Naive thymus-derived CD4-positive, alpha-beta T cell (primary cell): Measurements from ENCODE around the gene PUSL1. TPM values are rescaled to one million over a fixed set of nuclear protein-coding genes. Genes with fewer than 3 reads are reported as not detected.

Experiments used
- ATAC-seq: fragments of 150-1000 bp; cut with Tn5 transposase; 2 replicates; pipeline ENCODE4 v1.10.0; 2021; ENCODE audit warnings: mild to moderate bottlenecking, moderate library complexity
- CTCF ChIA-PET: fragments of 350-600 bp; sonication (Branson Sonifier 250); formaldehyde crosslinking; loops from one replicate; lab custom pipeline; 2021; ENCODE audit warnings: antibody characterized with exemption; lab: Charles Lee
- POLR2A ChIA-PET: fragments of 350-600 bp; sonication (Branson Sonifier 250); formaldehyde crosslinking; loops from one replicate; lab custom pipeline; 2021; ENCODE audit warnings: antibody characterized with exemption, inconsistent platforms; lab: Charles Lee
- DNase-seq, 9 donors: peaks; one replicate each; pipeline versions ENCODE4 v3.0.0 to v3.0.0-alpha.2; 2020 to 2022; ENCODE audit warnings: mixed read lengths in 1 of 9
- H3K27ac ChIP-seq: one replicate; pipeline ENCODE4 v1.7.0; 2013; ENCODE audit warnings: mild to moderate bottlenecking, low read depth, low read length, moderate library complexity
- H3K27me3 ChIP-seq, 2 donors: one replicate each; pipeline ENCODE4 v1.7.0; 2013; ENCODE audit warnings: low read length in 2 of 2, mild to moderate bottlenecking in 2 of 2, moderate library complexity in 2 of 2; ENCODE audit not compliant: control insufficient read depth in 2 of 2, insufficient read depth in 2 of 2
- H3K36me3 ChIP-seq, 3 experiments: 1 replicate in 2 of 3; 2 replicates in 1 of 3; pipeline ENCODE4 v1.7.0; 2013; ENCODE audit warnings: low read length in 3 of 3, mild to moderate bottlenecking in 3 of 3, moderate library complexity in 1 of 3; ENCODE audit not compliant: insufficient read depth in 3 of 3, control insufficient read depth in 2 of 3
- H3K4me1 ChIP-seq, 2 donors: one replicate each; pipeline ENCODE4 v1.7.0; 2013; ENCODE audit warnings: low read length in 2 of 2, mild to moderate bottlenecking in 2 of 2, moderate library complexity in 1 of 2; ENCODE audit not compliant: control insufficient read depth in 2 of 2, insufficient read depth in 2 of 2
- H3K4me3 ChIP-seq: 2 replicates; pipeline ENCODE4 v1.7.0; 2013; ENCODE audit warnings: mild to moderate bottlenecking, low read length
- H3K9me3 ChIP-seq, 3 experiments: 1 replicate in 2 of 3; 2 replicates in 1 of 3; pipeline ENCODE4 v1.7.0; 2013; ENCODE audit warnings: low read length in 3 of 3; ENCODE audit not compliant: control insufficient read depth in 2 of 3
- H3K27ac Mint-ChIP-seq, 9 donors: one replicate each; pipeline ENCODE4 v1.8.0; 2020 to 2022; ENCODE audit warnings: mixed read lengths in 9 of 9, mild to moderate bottlenecking in 8 of 9, moderate library complexity in 5 of 9, inconsistent platforms in 2 of 9
- H3K27me3 Mint-ChIP-seq, 5 donors: one replicate each; pipeline ENCODE4 v1.8.0; 2021 to 2022; ENCODE audit warnings: mixed read lengths in 5 of 5, mild to moderate bottlenecking in 1 of 5
- H3K36me3 Mint-ChIP-seq, 5 donors: one replicate each; pipeline ENCODE4 v1.8.0; 2020 to 2022; ENCODE audit warnings: mixed read lengths in 5 of 5, mild to moderate bottlenecking in 3 of 5, inconsistent platforms in 1 of 5
- H3K4me1 Mint-ChIP-seq, 7 donors: one replicate each; pipeline ENCODE4 v1.8.0; 2020 to 2022; ENCODE audit warnings: mixed read lengths in 7 of 7, mild to moderate bottlenecking in 3 of 7, inconsistent platforms in 1 of 7
- H3K4me3 Mint-ChIP-seq, 10 donors: one replicate each; pipeline ENCODE4 v1.8.0; 2020 to 2022; ENCODE audit warnings: mild to moderate bottlenecking in 10 of 10, mixed read lengths in 10 of 10, moderate library complexity in 6 of 10, inconsistent platforms in 2 of 10
- H3K9me3 Mint-ChIP-seq, 11 donors: one replicate each; pipeline ENCODE4 v1.8.0; 2020 to 2022; ENCODE audit warnings: mixed read lengths in 11 of 11, mild to moderate bottlenecking in 4 of 11, inconsistent platforms in 1 of 11, moderate library complexity in 1 of 11
- intact Hi-C, 2 donors: fragments of 100-400 bp; cut with micrococcal nuclease; formaldehyde crosslinking; loops; one replicate each; pipeline ENCODE4 v1.15.1; 2023
- polyA plus RNA-seq, 2 donors: library from polyadenylated mRNA; unstranded; fragments of 300-500 nt; fragmentation: Illumina TruSeq; gene quantifications; one replicate each; pipeline ENCODE4 v1.2.3, GENCODE V29; 2021
- total RNA-seq, 6 experiments: library from RNA in 5 of 6; stranded (reverse) in 5 of 6; gene quantifications; 1 replicate in 5 of 6; 2 replicates in 1 of 6; pipeline ENCODE4 v1.2.3 and lab custom pipeline; 2021 to 2026

The PUSL1 gene
- total and polyA plus RNA-seq, 7 experiments from 2014 or later, result 16.2 to 26.1 (median 19.4) TPM

DNA sequence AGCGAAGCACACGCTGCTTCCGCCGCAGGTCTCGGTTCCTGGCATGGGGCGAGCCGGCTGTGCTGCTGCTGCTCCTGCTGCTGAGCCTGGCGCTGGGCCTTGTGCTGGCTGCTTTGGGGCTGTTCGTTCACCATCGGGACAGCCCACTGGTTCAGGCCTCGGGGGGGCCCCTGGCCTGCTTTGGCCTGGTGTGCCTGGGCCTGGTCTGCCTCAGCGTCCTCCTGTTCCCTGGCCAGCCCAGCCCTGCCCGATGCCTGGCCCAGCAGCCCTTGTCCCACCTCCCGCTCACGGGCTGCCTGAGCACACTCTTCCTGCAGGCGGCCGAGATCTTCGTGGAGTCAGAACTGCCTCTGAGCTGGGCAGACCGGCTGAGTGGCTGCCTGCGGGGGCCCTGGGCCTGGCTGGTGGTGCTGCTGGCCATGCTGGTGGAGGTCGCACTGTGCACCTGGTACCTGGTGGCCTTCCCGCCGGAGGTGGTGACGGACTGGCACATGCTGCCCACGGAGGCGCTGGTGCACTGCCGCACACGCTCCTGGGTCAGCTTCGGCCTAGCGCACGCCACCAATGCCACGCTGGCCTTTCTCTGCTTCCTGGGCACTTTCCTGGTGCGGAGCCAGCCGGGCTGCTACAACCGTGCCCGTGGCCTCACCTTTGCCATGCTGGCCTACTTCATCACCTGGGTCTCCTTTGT lies 25.3 kb downstream of the PUSL1 start:
- no peak overlapping the region for H3K4me3 Mint-ChIP-seq
- H3K36me3 Mint-ChIP-seq, result peaks cover 0 to 5% (median 0%) of the 10 kb centered on the region in 5 donors
- H3K27me3 Mint-ChIP-seq, result no peaks in the 10 kb centered on the region
- no peak overlapping the region for H3K27ac Mint-ChIP-seq
- intact Hi-C loops, result no loop called here
- Histone ChIP-seq H3K9me3 (no peaks in the 10 kb centered on the region), H3K4me3 (no peak overlapping the region), H3K4me1 (no peaks in the 10 kb centered on the region), H3K27ac (no peak overlapping the region), H3K27me3 (no peaks in the 10 kb centered on the region), H3K36me3 (peaks cover 0 to 15% (median 0%) of the 10 kb centered on the region in 3 experiments)
- POLR2A ChIA-PET, result no interaction called here
- H3K4me1 Mint-ChIP-seq, result peaks cover 0 to 7% (median 4%) of the 10 kb centered on the region in 7 donors
- CTCF ChIA-PET, result no interaction called here
- no peak for ATAC-seq
- no peaks in the 10 kb centered on the region for H3K9me3 Mint-ChIP-seq
- no peak for DNase-seq

- ATAC-seq (no peak), DNase-seq (no peak)
- peaks cover 0 to 4% (median 0%) of the 10 kb centered on the region in 5 donors for H3K36me3 Mint-ChIP-seq
- POLR2A ChIA-PET, result no interaction called here
- H3K4me3 Mint-ChIP-seq, result no peak overlapping the region
- H3K27ac ChIP-seq, result no peak overlapping the region
- peaks cover 0 to 2% (median under 1%) of the 10 kb centered on the region in 7 donors for H3K4me1 Mint-ChIP-seq
- H3K36me3 ChIP-seq, result peaks cover 0 to 17% (median 0%) of the 10 kb centered on the region in 3 experiments
- H3K4me3 ChIP-seq, result no peak overlapping the region
- H3K27ac Mint-ChIP-seq, result no peak overlapping the region
- no peaks in the 10 kb centered on the region for H3K9me3 Mint-ChIP-seq
- H3K9me3 ChIP-seq, result no peaks in the 10 kb centered on the region
- intact Hi-C loops, result no loop called here
- CTCF ChIA-PET, result no interaction called here
- no peaks in the 10 kb centered on the region for H3K27me3 ChIP-seq
- no peaks in the 10 kb centered on the region for H3K4me1 ChIP-seq
- H3K27me3 Mint-ChIP-seq, result no peaks in the 10 kb centered on the region
Measured at GRCh38 chr1:1334835-1335234, 26.4 kb downstream of the PUSL1 start.

GRCh38 chr1:1335283-1335682 lies 26.9 kb downstream of the PUSL1 start:
- CTCF ChIA-PET, result no interaction called here

GRCh38 chr1:1335792-1336248 lies 27.4 kb downstream of the PUSL1 start:
- no peak overlapping the region for H3K27ac Mint-ChIP-seq
- Histone ChIP-seq H3K4me3 (no peak overlapping the region), H3K9me3 (no peaks in the 10 kb centered on the region), H3K27ac (no peak overlapping the region), H3K27me3 (no peaks in the 10 kb centered on the region), H3K4me1 (no peaks in the 10 kb centered on the region), H3K36me3 (peaks cover 0 to 23% (median 0%) of the 10 kb centered on the region in 3 experiments)
- no peak for DNase-seq
- ATAC-seq, result no peak
- intact Hi-C loops, result no loop called here
- no peaks in the 10 kb centered on the region for H3K4me1 Mint-ChIP-seq
- POLR2A ChIA-PET, result interaction anchor here (0.7 to 1.3 kb wide), 2 partner anchors 12 to 16 kb away, joined by 3 read pairs; no protein-coding TSS in a partner anchor
- peaks cover 0 to 3% (median 0%) of the 10 kb centered on the region in 11 donors for H3K9me3 Mint-ChIP-seq
- H3K36me3 Mint-ChIP-seq, result peaks cover 0 to 5% (median 0%) of the 10 kb centered on the region in 5 donors
- H3K27me3 Mint-ChIP-seq, result no peaks in the 10 kb centered on the region
- no peak overlapping the region for H3K4me3 Mint-ChIP-seq
- CTCF ChIA-PET, result no interaction called here

More at GRCh38 chr1:1335283-1335682, 26.9 kb downstream of the PUSL1 start:
- Mint-ChIP-seq H3K9me3 (no peaks in the 10 kb centered on the region), H3K36me3 (peaks cover 0 to 4% (median 0%) of the 10 kb centered on the region in 5 donors), H3K27me3 (no peaks in the 10 kb centered on the region), H3K27ac (no peak overlapping the region), H3K4me1 (no peaks in the 10 kb centered on the region), H3K4me3 (no peak overlapping the region)
- no peaks in the 10 kb centered on the region for H3K27me3 ChIP-seq
- H3K4me3 ChIP-seq, result no peak overlapping the region
- ATAC-seq (no peak), DNase-seq (no peak)
- no peaks in the 10 kb centered on the region for H3K9me3 ChIP-seq
- no peaks in the 10 kb centered on the region for H3K4me1 ChIP-seq
- H3K36me3 ChIP-seq, result peaks cover 0 to 21% (median 0%) of the 10 kb centered on the region in 3 experiments
- no peak overlapping the region for H3K27ac ChIP-seq
- POLR2A ChIA-PET, result interaction anchor here (1.3 kb wide), 1 partner anchor 13 kb away, joined by 3 read pairs; no protein-coding TSS in a partner anchor
- intact Hi-C loops, result no loop called here

DNA sequence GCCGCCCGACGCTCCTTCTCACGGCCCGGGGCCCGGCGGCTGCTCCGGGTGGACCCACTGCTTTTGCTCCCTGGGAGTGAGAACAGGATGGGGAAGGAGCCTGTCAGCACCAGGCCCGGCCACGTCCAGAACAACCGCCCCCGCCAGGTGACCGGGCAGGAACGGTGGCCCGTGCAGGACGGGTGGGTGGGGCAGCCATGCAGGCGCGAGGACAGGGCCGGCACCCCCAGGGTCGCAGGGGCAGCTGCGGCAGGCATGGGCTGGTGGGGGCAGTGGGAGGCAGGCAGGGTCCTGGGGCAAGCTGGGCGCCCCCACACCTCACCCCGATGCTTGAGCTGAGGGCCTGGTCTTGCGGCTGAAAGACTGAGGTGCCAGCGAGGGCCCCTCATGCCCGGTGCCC lies 28.0 kb downstream of the PUSL1 start:
- DNase-seq, result no peak
- Histone ChIP-seq H3K4me3 (no peak overlapping the region), H3K27ac (no peak overlapping the region), H3K36me3 (peaks cover 0 to 29% (median 0%) of the 10 kb centered on the region in 3 experiments), H3K9me3 (no peaks in the 10 kb centered on the region), H3K27me3 (no peaks in the 10 kb centered on the region), H3K4me1 (no peaks in the 10 kb centered on the region)
- no peaks in the 10 kb centered on the region for H3K4me1 Mint-ChIP-seq
- ChIA-PET CTCF (no interaction called here), POLR2A (interaction anchor here (1.3 kb wide), 2 partner anchors 11 to 12 kb away, joined by 3 read pairs; no protein-coding TSS in a partner anchor)
- no peak overlapping the region for H3K4me3 Mint-ChIP-seq
- no peak for ATAC-seq
- peaks cover 0 to 4% (median 0%) of the 10 kb centered on the region in 11 donors for H3K9me3 Mint-ChIP-seq
- no peaks in the 10 kb centered on the region for H3K27me3 Mint-ChIP-seq
- intact Hi-C loops, result no loop called here
- H3K36me3 Mint-ChIP-seq, result peaks cover 0 to 11% (median 4%) of the 10 kb centered on the region in 5 donors
- H3K27ac Mint-ChIP-seq, result no peak overlapping the region

DNA sequence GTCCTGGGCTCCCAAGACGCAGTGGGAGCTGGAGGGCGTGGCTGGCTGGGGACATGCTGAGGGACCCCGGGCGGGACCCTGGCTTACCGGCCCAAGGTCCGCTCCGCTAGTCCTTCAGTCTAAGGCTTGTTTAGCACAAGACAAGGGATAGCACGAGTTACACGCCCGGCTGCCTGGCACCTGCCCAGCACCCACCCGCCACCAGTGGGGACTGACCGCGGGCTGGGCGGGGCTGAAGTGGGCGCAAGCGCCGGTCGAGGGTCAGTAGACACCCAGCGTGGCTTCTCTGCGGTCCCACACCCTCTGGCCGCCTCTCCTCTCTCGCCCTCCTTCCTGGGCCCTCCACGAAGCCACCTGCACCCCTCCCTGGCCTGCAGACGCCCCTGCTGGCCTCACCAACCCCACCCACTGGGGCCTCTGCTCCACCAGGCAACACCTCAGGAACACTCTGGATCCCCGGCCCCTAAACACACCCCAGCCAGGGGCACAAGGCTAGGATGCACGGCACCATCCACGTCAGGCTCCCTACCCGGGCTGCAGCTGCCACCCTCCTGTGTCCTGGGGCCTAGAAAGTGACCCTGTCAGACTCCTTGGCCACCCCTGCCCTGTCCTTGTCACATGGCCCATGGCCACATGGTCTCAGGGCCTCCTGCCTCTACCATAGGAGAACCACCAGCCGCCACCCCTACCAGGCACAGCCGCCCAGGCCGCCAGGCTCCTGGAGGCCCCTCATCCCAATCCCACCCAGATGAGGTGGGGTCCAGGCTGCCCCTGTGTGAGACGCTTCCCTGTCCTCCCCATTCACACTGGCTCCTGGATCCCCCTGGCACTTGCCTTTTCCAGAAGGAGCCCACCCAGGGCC lies 28.8 kb downstream of the PUSL1 start:
- Mint-ChIP-seq H3K27me3 (no peaks in the 10 kb centered on the region), H3K4me3 (no peak overlapping the region), H3K4me1 (no peaks in the 10 kb centered on the region), H3K27ac (no peak overlapping the region), H3K36me3 (peaks cover 0 to 11% (median 4%) of the 10 kb centered on the region in 5 donors), H3K9me3 (peaks cover 0 to 4% (median 0%) of the 10 kb centered on the region in 11 donors)
- Histone ChIP-seq H3K4me1 (no peaks in the 10 kb centered on the region), H3K27ac (no peak overlapping the region), H3K9me3 (no peaks in the 10 kb centered on the region), H3K4me3 (no peak overlapping the region), H3K27me3 (no peaks in the 10 kb centered on the region), H3K36me3 (peaks cover 0 to 29% (median 0%) of the 10 kb centered on the region in 3 experiments)
- intact Hi-C loops, result no loop called here
- ChIA-PET CTCF (no interaction called here), POLR2A (interaction anchor here (1.3 kb wide), 1 partner anchor 12 kb away, joined by 3 read pairs; no protein-coding TSS in a partner anchor)
- DNase-seq, result no peak
- ATAC-seq, result no peak
